ENCODE measurements around the gene IFITM1. TPM values are rescaled to one million over a fixed set of nuclear protein-coding genes. Genes with fewer than 3 reads are reported as not detected.

IFITM1 gene
- total and polyA plus RNA-seq, 2 of the 8 experiments (the other 6 are each of a cell fraction or from before 2014, with no cell fraction given) = 394 to 1,464 TPM

GRCh38 chr11:357582-357981 lies 43.7 kb downstream of the IFITM1 start (continued):
- TF ChIP-seq CHD7 (IDR thresholded peaks at IDR 0.05; ENCODE audit: insufficient replicate concordance, low read length) = no peak
- TF ChIP-seq HDAC6 (IDR thresholded peaks at IDR 0.05; ENCODE audit: low read depth, low read length) = no peak
- no peak for TF ChIP-seq TAF1 (IDR thresholded peaks at IDR 0.05; ENCODE audit: low read depth, low read length)
